ENCODE measurements around the gene ZNF865. TPM values are rescaled to one million over a fixed set of nuclear protein-coding genes. Genes with fewer than 3 reads are reported as not detected.
A peak's percentile ranks its signal among the peaks of the same experiment; 100 is the strongest.

The ZNF865 gene
- total RNA-seq, 1 donor from 2014 or later, result 0.49 TPM

DNA sequence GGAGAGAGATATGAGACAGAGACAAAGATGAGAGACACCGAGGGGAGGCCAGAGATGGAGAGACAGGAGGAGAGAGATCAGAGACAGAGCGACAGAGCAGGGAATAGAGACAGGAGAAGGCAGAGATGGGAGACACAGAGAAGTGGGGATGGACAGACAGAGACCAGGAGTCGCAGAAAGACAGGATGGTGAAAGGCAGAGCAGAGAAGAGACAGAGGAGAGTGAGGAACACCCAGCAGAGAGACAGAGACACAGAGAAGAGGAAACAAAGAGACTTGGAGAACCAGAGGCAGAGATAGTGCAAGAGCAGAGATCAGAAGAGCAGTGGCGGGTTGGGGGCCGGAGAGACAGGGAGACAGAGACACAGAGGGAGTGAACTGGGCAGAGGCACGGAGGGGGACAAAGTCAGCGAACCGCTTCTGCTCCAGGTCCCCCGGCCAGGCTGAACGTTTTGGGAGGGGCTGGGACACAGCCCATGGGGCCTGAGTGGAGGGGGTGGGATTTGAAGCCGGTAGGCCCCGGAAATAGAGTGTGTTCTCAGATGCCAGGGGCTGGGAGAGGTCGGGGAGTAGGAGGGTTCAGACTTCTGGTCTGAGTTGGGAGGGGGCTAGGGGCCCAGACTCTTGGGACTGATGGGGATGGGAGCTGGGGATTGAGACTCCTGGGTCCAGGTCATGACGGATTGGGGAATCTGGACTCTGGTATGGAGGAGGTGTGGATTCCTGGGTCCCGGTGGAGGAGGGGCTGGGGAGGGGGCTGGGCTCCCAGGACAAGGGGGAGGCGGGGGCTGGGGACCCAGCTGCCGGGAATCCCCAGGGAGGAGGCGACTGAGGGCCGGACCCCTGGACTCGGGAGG lies 25.5 kb upstream of the ZNF865 start:
- Histone ChIP-seq H3K27me3 (no peaks in the 10 kb centered on the region), H3K27ac (peak overlapping the region; percentile 70), H3K9ac (peak overlapping the region; percentile 86), H3K4me2 (peak overlapping the region; percentile 94), H3F3A (ENCODE audit: low read depth) (peaks cover 28% of the 10 kb centered on the region), H3K4me1 (no peaks in the 10 kb centered on the region), H4K20me1 (ENCODE audit: low read depth) (peaks cover 9% of the 10 kb centered on the region), H3K36me3 (no peaks in the 10 kb centered on the region), H3K4me3 (peak overlapping the region; percentile 87), H3K79me2 (ENCODE audit: low read depth) (peaks cover 22% of the 10 kb centered on the region), H2AFZ (replicated peaks) (no peak overlapping the region), H3K9me3 (ENCODE audit: low read depth) (no peaks in the 10 kb centered on the region)
- Mint-ChIP-seq H3K9me3 (no peaks in the 10 kb centered on the region), H3K27ac (peak overlapping the region; percentile 50), H3K4me1 (peaks cover 17% of the 10 kb centered on the region), H3K4me3 (peak overlapping the region; percentile 90), H3K27me3 (ENCODE audit: insufficient read depth, low read depth) (peaks cover 2% of the 10 kb centered on the region), H3K36me3 (peaks cover 12% of the 10 kb centered on the region)
- TF ChIP-seq EZH2phosphoT487 (IDR thresholded peaks at IDR 0.05), result no peak
- DNase-seq (ENCODE audit: low spot score), result peak; percentile 56

DNA sequence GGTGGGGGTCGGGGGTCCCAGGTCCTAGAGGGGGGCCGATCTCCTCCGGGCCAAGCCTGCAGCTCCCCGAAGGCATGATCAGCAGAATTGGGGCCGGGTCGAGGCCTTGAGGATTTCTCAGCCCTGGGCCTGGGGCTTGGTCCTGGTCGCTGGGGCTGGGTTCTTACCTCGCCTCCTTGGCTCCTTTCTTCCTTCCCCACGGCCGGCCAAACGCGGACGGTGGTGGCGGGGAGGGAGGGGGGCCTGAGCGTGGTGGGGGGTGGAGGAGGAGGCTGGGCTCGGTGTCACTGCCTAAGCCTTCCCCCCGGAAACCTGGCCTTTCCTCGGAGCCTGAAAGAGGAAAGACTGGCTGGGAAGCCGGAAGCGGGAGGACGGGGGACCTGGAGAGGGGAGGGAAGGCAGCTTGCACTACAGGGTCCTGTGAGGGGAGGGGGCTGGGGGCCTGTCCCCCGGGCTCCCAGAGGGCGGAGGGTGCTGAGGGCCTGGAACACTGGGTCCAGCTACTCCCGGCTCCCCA lies 24.8 kb upstream of the ZNF865 start, which contains the start of gene ZNF579:
Gene ZNF579, minus strand, starts transcription at position 221 of the 517 bp plus-strand sequence. CDS start 1,209 bp downstream, outside the sequence.
- Mint-ChIP-seq H3K27ac (peak within 1 kb of the TSS; percentile 50), H3K4me3 (peak within 1 kb of the TSS; percentile 90), H3K36me3 (peaks cover 12% of the 10 kb centered on the region), H3K4me1 (peaks cover 23% of the 10 kb centered on the region), H3K27me3 (ENCODE audit: insufficient read depth, low read depth) (peaks cover 2% of the 10 kb centered on the region), H3K9me3 (no peaks in the 10 kb centered on the region)
- peak; percentile 87 for DNase-seq (ENCODE audit: low spot score)
- Histone ChIP-seq H3K4me1 (no peaks in the 10 kb centered on the region), H3F3A (ENCODE audit: low read depth) (peaks cover 34% of the 10 kb centered on the region), H3K79me2 (ENCODE audit: low read depth) (peaks cover 22% of the 10 kb centered on the region), H4K20me1 (ENCODE audit: low read depth) (peaks cover 9% of the 10 kb centered on the region), H3K4me2 (peak within 1 kb of the TSS; percentile 94), H3K27ac (peak within 1 kb of the TSS; percentile 70), H3K9me3 (ENCODE audit: low read depth) (no peaks in the 10 kb centered on the region), H2AFZ (replicated peaks) (no peak within 1 kb of the TSS), H3K4me3 (peak within 1 kb of the TSS; percentile 87), H3K27me3 (no peaks in the 10 kb centered on the region), H3K9ac (peak within 1 kb of the TSS; percentile 86), H3K36me3 (no peaks in the 10 kb centered on the region)
- TF ChIP-seq EZH2phosphoT487 (IDR thresholded peaks at IDR 0.05) (no peak), EZH2 (IDR thresholded peaks at IDR 0.05) (no peak)
- TF ChIP-seq, protein P1, sequence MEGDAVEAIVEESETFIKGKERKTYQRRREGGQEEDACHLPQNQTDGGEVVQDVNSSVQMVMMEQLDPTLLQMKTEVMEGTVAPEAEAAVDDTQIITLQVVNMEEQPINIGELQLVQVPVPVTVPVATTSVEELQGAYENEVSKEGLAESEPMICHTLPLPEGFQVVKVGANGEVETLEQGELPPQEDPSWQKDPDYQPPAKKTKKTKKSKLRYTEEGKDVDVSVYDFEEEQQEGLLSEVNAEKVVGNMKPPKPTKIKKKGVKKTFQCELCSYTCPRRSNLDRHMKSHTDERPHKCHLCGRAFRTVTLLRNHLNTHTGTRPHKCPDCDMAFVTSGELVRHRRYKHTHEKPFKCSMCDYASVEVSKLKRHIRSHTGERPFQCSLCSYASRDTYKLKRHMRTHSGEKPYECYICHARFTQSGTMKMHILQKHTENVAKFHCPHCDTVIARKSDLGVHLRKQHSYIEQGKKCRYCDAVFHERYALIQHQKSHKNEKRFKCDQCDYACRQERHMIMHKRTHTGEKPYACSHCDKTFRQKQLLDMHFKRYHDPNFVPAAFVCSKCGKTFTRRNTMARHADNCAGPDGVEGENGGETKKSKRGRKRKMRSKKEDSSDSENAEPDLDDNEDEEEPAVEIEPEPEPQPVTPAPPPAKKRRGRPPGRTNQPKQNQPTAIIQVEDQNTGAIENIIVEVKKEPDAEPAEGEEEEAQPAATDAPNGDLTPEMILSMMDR (IDR thresholded peaks at IDR 0.05), result no peak

DNA sequence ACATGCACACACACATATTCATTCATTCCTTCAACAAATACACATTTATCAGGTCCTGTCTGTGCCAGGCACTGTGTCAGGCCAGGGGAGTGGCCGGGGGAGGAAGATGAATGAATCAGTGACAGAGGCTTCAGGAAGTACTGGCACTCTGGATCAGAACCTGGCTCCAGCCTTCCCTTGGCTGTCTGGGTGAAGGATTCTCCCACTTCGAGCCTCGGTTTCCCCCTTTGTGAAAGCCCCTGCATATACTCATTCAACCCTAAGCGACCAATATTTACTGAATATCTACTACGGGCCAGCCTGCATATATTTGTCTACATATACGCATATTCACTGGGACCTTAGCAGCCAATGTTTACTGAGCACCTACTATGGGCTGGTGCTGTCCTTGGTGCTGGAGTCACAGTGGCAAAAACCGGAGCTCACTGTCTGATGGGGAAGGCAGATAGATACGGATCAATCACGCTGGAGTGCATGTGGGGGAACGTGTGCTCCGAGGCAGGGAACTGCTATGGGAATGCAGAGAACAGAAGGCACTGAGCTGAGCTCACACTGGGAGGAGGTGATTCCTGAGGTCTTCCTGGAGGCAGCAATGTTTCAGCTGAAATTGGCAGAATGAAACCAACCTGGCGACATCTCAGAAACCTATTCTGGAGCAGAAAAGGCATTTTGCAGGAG lies 24.2 kb upstream of the ZNF865 start:
- Histone ChIP-seq H3K9me3 (ENCODE audit: low read depth) (no peaks in the 10 kb centered on the region), H3K27me3 (no peaks in the 10 kb centered on the region), H4K20me1 (ENCODE audit: low read depth) (peaks cover 9% of the 10 kb centered on the region), H3K4me3 (peak overlapping the region; percentile 87), H3K9ac (no peak overlapping the region), H3K27ac (no peak overlapping the region), H3K4me2 (peak overlapping the region; percentile 94), H3K4me1 (no peaks in the 10 kb centered on the region), H3K79me2 (ENCODE audit: low read depth) (peaks cover 22% of the 10 kb centered on the region), H2AFZ (replicated peaks) (no peak overlapping the region), H3F3A (ENCODE audit: low read depth) (peaks cover 36% of the 10 kb centered on the region), H3K36me3 (no peaks in the 10 kb centered on the region)
- TF ChIP-seq EZH2phosphoT487 (IDR thresholded peaks at IDR 0.05) (no peak), EZH2 (IDR thresholded peaks at IDR 0.05) (no peak)
- TF ChIP-seq, protein P1 (IDR thresholded peaks at IDR 0.05), result no peak
- Mint-ChIP-seq H3K27ac (no peak overlapping the region), H3K27me3 (ENCODE audit: insufficient read depth, low read depth) (peaks cover 2% of the 10 kb centered on the region), H3K4me3 (peak overlapping the region; percentile 90), H3K4me1 (peaks cover 28% of the 10 kb centered on the region), H3K36me3 (peaks cover 8% of the 10 kb centered on the region), H3K9me3 (no peaks in the 10 kb centered on the region)
- peak; percentile 49 for DNase-seq (ENCODE audit: low spot score)

Measured in neural progenitor cell (in vitro differentiated cells).